Activated T-helper 2 cell treated with anti-CD3 and anti-CD28 coated beads, Interferon-gamma antibody, Interleukin-2, Interleukin-4, amounts not matched to agents 10 μg/mL and 5 μg/mL and 100 μg/mL, durations not matched to agents 14 hours and 24 hours and 36 hours (primary cell): ENCODE data around the gene BHMT2. TPM values are rescaled to one million over a fixed set of nuclear protein-coding genes. Genes with fewer than 3 reads are reported as not detected.

Experiments
- DNase-seq: peaks from one replicate; pipeline ENCODE4 v3.0.0; 2021; ENCODE audit warnings: low spot score
- H3K27ac Mint-ChIP-seq: one replicate; pipeline ENCODE4 v1.8.0; 2021; ENCODE audit warnings: mixed read lengths
- H3K27me3 Mint-ChIP-seq: one replicate; pipeline ENCODE4 v1.8.0; 2021; ENCODE audit warnings: low read depth, mixed read lengths
- H3K36me3 Mint-ChIP-seq: one replicate; pipeline ENCODE4 v1.8.0; 2021; ENCODE audit warnings: low read depth, mixed read lengths
- H3K4me1 Mint-ChIP-seq: one replicate; pipeline ENCODE4 v1.8.0; 2021; ENCODE audit warnings: low read depth, mixed read lengths
- H3K4me3 Mint-ChIP-seq: one replicate; pipeline ENCODE4 v1.8.0; 2021; ENCODE audit warnings: low read depth, mild to moderate bottlenecking, moderate library complexity, mixed read lengths
- H3K9me3 Mint-ChIP-seq: one replicate; pipeline ENCODE4 v1.8.0; 2021; ENCODE audit warnings: mixed read lengths
- intact Hi-C: fragments of 100-400 bp; cut with micrococcal nuclease; formaldehyde crosslinking; loops from one replicate; pipeline ENCODE4 v1.15.1; 2023
- total RNA-seq: library from RNA; stranded (reverse); gene quantifications from 2 replicates; pipeline ENCODE4 v1.2.3, GENCODE V29; 2022

Gene BHMT2
- total RNA-seq: not detected in 2 replicates

- no peak for DNase-seq
- no peaks in the 10 kb centered on the region for H3K36me3 Mint-ChIP-seq
- no peak within 1 kb of the TSS for H3K27ac Mint-ChIP-seq
- H3K9me3 Mint-ChIP-seq: peaks cover 4% of the 10 kb centered on the region
- H3K27me3 Mint-ChIP-seq: peaks cover 35% of the 10 kb centered on the region
- H3K4me3 Mint-ChIP-seq: no peak within 1 kb of the TSS
- H3K4me1 Mint-ChIP-seq: peaks cover 2% of the 10 kb centered on the region
- intact Hi-C loops: no loop called here
Measured at GRCh38 chr5:79069488-79070349, at the start of gene BHMT2, which contains the start of gene DMGDH. TSS of gene BHMT2 (plus strand) at chr5:79069767. CDS start at chr5:79069783, 16 bp downstream. TSS of gene DMGDH (minus strand) at chr5:79069674. CDS start at chr5:79069620, 54 bp downstream.

- H3K27ac Mint-ChIP-seq: no peak overlapping the region
- no peaks in the 10 kb centered on the region for H3K9me3 Mint-ChIP-seq
- H3K4me3 Mint-ChIP-seq: no peak overlapping the region
- H3K4me1 Mint-ChIP-seq: peaks cover 13% of the 10 kb centered on the region
- no peaks in the 10 kb centered on the region for H3K36me3 Mint-ChIP-seq
- H3K27me3 Mint-ChIP-seq: peaks cover 71% of the 10 kb centered on the region
- DNase-seq: peak; percentile 10
- intact Hi-C loops: loop anchor here (1.0 to 10.0 kb wide), 5 partner anchors 36 to 1064 kb away; partner anchors contain the start of gene ARSB
Measured at GRCh38 chr5:79020861-79021561, 48.6 kb upstream of the BHMT2 start.

GRCh38 chr5:79021753-79022152 is 47.8 kb upstream of the BHMT2 start:
- peaks cover 13% of the 10 kb centered on the region for H3K4me1 Mint-ChIP-seq
- H3K4me3 Mint-ChIP-seq: no peak overlapping the region
- no peaks in the 10 kb centered on the region for H3K9me3 Mint-ChIP-seq
- H3K27me3 Mint-ChIP-seq: peaks cover 68% of the 10 kb centered on the region
- H3K27ac Mint-ChIP-seq: no peak overlapping the region
- intact Hi-C loops: loop anchor here (1.0 to 10.0 kb wide), 5 partner anchors 37 to 1063 kb away; partner anchors contain the start of gene ARSB
- DNase-seq: no peak
- H3K36me3 Mint-ChIP-seq: no peaks in the 10 kb centered on the region

GRCh38 chr5:79022771-79023170 is 46.8 kb upstream of the BHMT2 start:
- H3K27me3 Mint-ChIP-seq: peaks cover 59% of the 10 kb centered on the region
- H3K27ac Mint-ChIP-seq: no peak overlapping the region
- DNase-seq: no peak
- H3K36me3 Mint-ChIP-seq: no peaks in the 10 kb centered on the region
- intact Hi-C loops: loop anchor here (10.0 kb wide), 2 partner anchors 442 to 1062 kb away; no protein-coding TSS in a partner anchor
- no peak overlapping the region for H3K4me3 Mint-ChIP-seq
- H3K9me3 Mint-ChIP-seq: no peaks in the 10 kb centered on the region
- peaks cover 13% of the 10 kb centered on the region for H3K4me1 Mint-ChIP-seq

GRCh38 chr5:79023348-79023747 is 46.2 kb upstream of the BHMT2 start:
- Mint-ChIP-seq H3K4me1 (peaks cover 13% of the 10 kb centered on the region), H3K36me3 (no peaks in the 10 kb centered on the region), H3K9me3 (no peaks in the 10 kb centered on the region), H3K27me3 (peaks cover 57% of the 10 kb centered on the region), H3K27ac (no peak overlapping the region), H3K4me3 (no peak overlapping the region)
- no peak for DNase-seq
- intact Hi-C loops: loop anchor here (10.0 kb wide), 2 partner anchors 441 to 1061 kb away; no protein-coding TSS in a partner anchor

GRCh38 chr5:79023947-79024346 is 45.6 kb upstream of the BHMT2 start:
- intact Hi-C loops: loop anchor here (10.0 kb wide), 2 partner anchors 441 to 1061 kb away; no protein-coding TSS in a partner anchor
- no peak for DNase-seq
- Mint-ChIP-seq H3K27me3 (peaks cover 58% of the 10 kb centered on the region), H3K4me1 (peaks cover 13% of the 10 kb centered on the region), H3K36me3 (no peaks in the 10 kb centered on the region), H3K9me3 (no peaks in the 10 kb centered on the region), H3K27ac (no peak overlapping the region), H3K4me3 (no peak overlapping the region)

- Mint-ChIP-seq H3K27ac (no peak overlapping the region), H3K4me3 (no peak overlapping the region), H3K36me3 (no peaks in the 10 kb centered on the region), H3K4me1 (peaks cover 13% of the 10 kb centered on the region), H3K9me3 (no peaks in the 10 kb centered on the region), H3K27me3 (peaks cover 52% of the 10 kb centered on the region)
- DNase-seq: peak; percentile 21
- intact Hi-C loops: loop anchor here (1.0 to 10.0 kb wide), 3 partner anchors 108 to 1060 kb away; no protein-coding TSS in a partner anchor
Measured at GRCh38 chr5:79025054-79025472, 44.5 kb upstream of the BHMT2 start.

GRCh38 chr5:79030663-79031484 is 38.7 kb upstream of the BHMT2 start:
- DNase-seq: no peak
- Mint-ChIP-seq H3K4me3 (no peak overlapping the region), H3K9me3 (no peaks in the 10 kb centered on the region), H3K27me3 (peaks cover 12% of the 10 kb centered on the region), H3K36me3 (no peaks in the 10 kb centered on the region), H3K27ac (no peak overlapping the region), H3K4me1 (no peaks in the 10 kb centered on the region)
- intact Hi-C loops: no loop called here

GRCh38 chr5:79031485-79031867 is 38.1 kb upstream of the BHMT2 start:
- Mint-ChIP-seq H3K4me1 (no peaks in the 10 kb centered on the region), H3K9me3 (no peaks in the 10 kb centered on the region), H3K4me3 (no peak overlapping the region), H3K27me3 (peaks cover 10% of the 10 kb centered on the region), H3K36me3 (no peaks in the 10 kb centered on the region), H3K27ac (no peak overlapping the region)
- intact Hi-C loops: no loop called here
- no peak for DNase-seq

- peaks cover 7% of the 10 kb centered on the region for H3K27me3 Mint-ChIP-seq
Measured at GRCh38 chr5:79032031-79032695, 37.4 kb upstream of the BHMT2 start.

GRCh38 chr5:79032782-79033181 is 36.8 kb upstream of the BHMT2 start:
- no peaks in the 10 kb centered on the region for H3K4me1 Mint-ChIP-seq
- no peak overlapping the region for H3K27ac Mint-ChIP-seq
- no peak overlapping the region for H3K4me3 Mint-ChIP-seq
- H3K9me3 Mint-ChIP-seq: no peaks in the 10 kb centered on the region
- peaks cover 7% of the 10 kb centered on the region for H3K27me3 Mint-ChIP-seq
- intact Hi-C loops: no loop called here
- DNase-seq: no peak
- H3K36me3 Mint-ChIP-seq: no peaks in the 10 kb centered on the region

More at GRCh38 chr5:79032031-79032695, 37.4 kb upstream of the BHMT2 start:
- Mint-ChIP-seq H3K4me1 (no peaks in the 10 kb centered on the region), H3K4me3 (no peak overlapping the region), H3K9me3 (no peaks in the 10 kb centered on the region), H3K36me3 (no peaks in the 10 kb centered on the region), H3K27ac (no peak overlapping the region)
- no peak for DNase-seq
- intact Hi-C loops: no loop called here

GRCh38 chr5:79035237-79035636 is 34.3 kb upstream of the BHMT2 start:
- no peaks in the 10 kb centered on the region for H3K4me1 Mint-ChIP-seq
- no peaks in the 10 kb centered on the region for H3K36me3 Mint-ChIP-seq
- H3K27ac Mint-ChIP-seq: no peak overlapping the region
- no peaks in the 10 kb centered on the region for H3K27me3 Mint-ChIP-seq
- H3K9me3 Mint-ChIP-seq: no peaks in the 10 kb centered on the region
- intact Hi-C loops: no loop called here
- DNase-seq: no peak
- H3K4me3 Mint-ChIP-seq: no peak overlapping the region
